ENCODE data around the gene LGALS1. TPM values are rescaled to one million over a fixed set of nuclear protein-coding genes. Genes with fewer than 3 reads are reported as not detected.
A peak's percentile ranks its signal among the peaks of the same experiment; 100 is the strongest.

LGALS1 gene
- polyA plus RNA-seq, 1 of the 3 experiments (the other 2 are of a cell fraction): 12,045 TPM

DNA sequence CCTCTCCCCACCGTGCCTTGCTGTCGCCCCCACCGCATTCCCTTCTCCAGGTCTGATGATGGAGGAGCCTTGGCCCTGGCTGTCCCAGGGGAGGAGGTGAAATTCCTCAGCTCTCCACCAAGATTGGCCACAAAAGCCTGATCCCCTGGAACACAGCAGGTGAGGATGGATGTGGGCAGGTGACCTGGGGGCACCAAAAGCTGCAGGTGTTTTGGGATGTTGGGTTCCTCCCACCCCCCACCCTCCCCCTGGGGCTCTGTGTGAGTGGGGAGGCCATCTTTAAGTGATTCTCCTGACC, 22.1 kb downstream of the LGALS1 start:
- Histone ChIP-seq H3K4me1 (ENCODE audit: control insufficient read depth in 1 of 2, insufficient read depth in 2 of 2, low read depth in 1 of 2, low read length in 1 of 2) (peaks cover 6 to 11% of the 10 kb centered on the region in 2 experiments; a peak in 2 of 4 replicates), H3K4me2 (peak overlapping the region; percentile 89), H3K4me3 (ENCODE audit: low read depth in 2 of 2, low read length in 1 of 2) (peak overlapping the region; percentile 57 to 82), H3K79me2 (ENCODE audit: insufficient read depth) (peaks cover 17% of the 10 kb centered on the region), H3K9me2 (no peaks in the 10 kb centered on the region), H2AFZ (ENCODE audit: low read depth) (peak overlapping the region; percentile 86), H3K9ac (peak overlapping the region; percentile 84), H3K9me3 (no peaks in the 10 kb centered on the region), H3K36me3 (replicated peaks in 1 of 2; ENCODE audit: control insufficient read depth in 1 of 2, insufficient read depth in 2 of 2, low read length in 1 of 2) (peaks cover 6 to 12% of the 10 kb centered on the region in 2 experiments), H4K20me1 (ENCODE audit: insufficient read depth) (no peaks in the 10 kb centered on the region), H3K27ac (ENCODE audit: low read depth in 2 of 2, low read length in 1 of 2) (peak overlapping the region; percentile 57 to 80), H3F3A (replicated peaks; ENCODE audit: insufficient read depth) (peaks cover 21% of the 10 kb centered on the region), H3K27me3 (ENCODE audit: insufficient read depth) (no peaks in the 10 kb centered on the region)
- TF ChIP-seq SIN3A (IDR thresholded peaks at IDR 0.05; ENCODE audit: borderline replicate concordance, low read depth, low read length) (0 out of 2 replicates have a peak, but pooled peaks have one; percentile 12), NFIC (IDR thresholded peaks at IDR 0.05; ENCODE audit: borderline replicate concordance) (no peak)
- TF ChIP-seq, protein P1, sequence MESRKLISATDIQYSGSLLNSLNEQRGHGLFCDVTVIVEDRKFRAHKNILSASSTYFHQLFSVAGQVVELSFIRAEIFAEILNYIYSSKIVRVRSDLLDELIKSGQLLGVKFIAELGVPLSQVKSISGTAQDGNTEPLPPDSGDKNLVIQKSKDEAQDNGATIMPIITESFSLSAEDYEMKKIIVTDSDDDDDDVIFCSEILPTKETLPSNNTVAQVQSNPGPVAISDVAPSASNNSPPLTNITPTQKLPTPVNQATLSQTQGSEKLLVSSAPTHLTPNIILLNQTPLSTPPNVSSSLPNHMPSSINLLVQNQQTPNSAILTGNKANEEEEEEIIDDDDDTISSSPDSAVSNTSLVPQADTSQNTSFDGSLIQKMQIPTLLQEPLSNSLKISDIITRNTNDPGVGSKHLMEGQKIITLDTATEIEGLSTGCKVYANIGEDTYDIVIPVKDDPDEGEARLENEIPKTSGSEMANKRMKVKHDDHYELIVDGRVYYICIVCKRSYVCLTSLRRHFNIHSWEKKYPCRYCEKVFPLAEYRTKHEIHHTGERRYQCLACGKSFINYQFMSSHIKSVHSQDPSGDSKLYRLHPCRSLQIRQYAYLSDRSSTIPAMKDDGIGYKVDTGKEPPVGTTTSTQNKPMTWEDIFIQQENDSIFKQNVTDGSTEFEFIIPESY (IDR thresholded peaks at IDR 0.05; ENCODE audit: borderline replicate concordance, low read depth): no peak
- CTCF ChIA-PET: interaction anchor here (0.7 to 6.2 kb wide), 21 partner anchors 13 to 155 kb away, joined by 3 to 65 read pairs (median 4); partner anchors contain the start of genes NOL12 and PDXP
- no peak for DNase-seq
- POLR2A ChIA-PET: interaction anchor here (0.6 to 0.8 kb wide), 2 partner anchors 11 to 146 kb away, joined by 3 to 4 read pairs; partner anchors contain the start of gene NOL12
- no CpG with 5 or more reads among the region's 3 CpGs for WGBS (ENCODE audit: low lambda C conversion rate)

DNA sequence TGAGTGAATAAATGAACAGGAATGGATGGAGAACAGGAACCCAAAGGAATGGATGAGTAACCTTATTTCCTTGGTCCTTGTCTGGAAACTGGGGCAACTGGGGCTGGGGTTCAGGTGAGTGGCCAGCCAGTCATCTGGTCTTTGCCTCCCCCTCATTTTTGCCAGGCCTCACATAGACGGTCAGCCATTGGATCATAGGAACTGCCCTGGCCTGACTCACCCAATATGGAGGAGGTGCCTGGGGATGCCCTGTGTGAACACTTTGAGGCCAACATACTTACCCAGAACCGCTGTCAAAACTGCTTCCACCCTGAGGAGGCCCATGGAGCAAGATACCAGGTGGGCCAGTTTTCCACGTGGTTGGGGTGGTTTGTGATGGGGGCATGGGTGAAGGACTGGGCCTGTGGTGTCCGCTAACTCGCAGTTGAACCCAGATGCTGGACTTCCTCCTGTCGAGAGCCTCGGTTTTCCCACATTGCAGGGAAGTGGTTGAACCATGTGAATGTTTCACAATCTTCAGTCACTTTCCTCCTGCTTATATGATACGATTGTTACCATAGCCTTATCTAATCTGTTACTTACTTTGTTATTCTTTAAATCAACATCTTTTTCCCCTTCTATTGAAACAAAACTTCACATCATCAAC, 25.8 kb downstream of the LGALS1 start:
- Histone ChIP-seq H3K36me3 (replicated peaks in 1 of 2; ENCODE audit: control insufficient read depth in 1 of 2, insufficient read depth in 2 of 2, low read length in 1 of 2) (peaks cover 0 to 9% of the 10 kb centered on the region in 2 experiments), H3K27me3 (ENCODE audit: insufficient read depth) (no peaks in the 10 kb centered on the region), H3F3A (replicated peaks; ENCODE audit: insufficient read depth) (peaks cover 8% of the 10 kb centered on the region), H3K9me3 (no peaks in the 10 kb centered on the region), H2AFZ (ENCODE audit: low read depth) (no peak overlapping the region), H4K20me1 (ENCODE audit: insufficient read depth) (no peaks in the 10 kb centered on the region), H3K4me3 (ENCODE audit: low read depth in 2 of 2, low read length in 1 of 2) (no peak overlapping the region), H3K9ac (no peak overlapping the region), H3K4me1 (ENCODE audit: control insufficient read depth in 1 of 2, insufficient read depth in 2 of 2, low read depth in 1 of 2, low read length in 1 of 2) (peaks cover 2 to 5% of the 10 kb centered on the region in 2 experiments; a peak in 2 of 4 replicates), H3K79me2 (ENCODE audit: insufficient read depth) (peaks cover 17% of the 10 kb centered on the region), H3K27ac (ENCODE audit: low read depth in 2 of 2, low read length in 1 of 2) (no peak overlapping the region), H3K4me2 (no peak overlapping the region), H3K9me2 (no peaks in the 10 kb centered on the region)
- TF ChIP-seq POLR2AphosphoS5 (IDR thresholded peaks at IDR 0.05; ENCODE audit: low read depth, low read length) (no peak), EP300 (IDR thresholded peaks at IDR 0.05; ENCODE audit: borderline replicate concordance in 1 of 2, low read depth in 1 of 2, low read length in 1 of 2) (no peak), TEAD4 (IDR thresholded peaks at IDR 0.05; ENCODE audit: borderline replicate concordance, insufficient read depth) (no peak), FOSL2 (IDR thresholded peaks at IDR 0.05; ENCODE audit: borderline replicate concordance, low read depth) (no peak)
- TF ChIP-seq, protein P2, sequence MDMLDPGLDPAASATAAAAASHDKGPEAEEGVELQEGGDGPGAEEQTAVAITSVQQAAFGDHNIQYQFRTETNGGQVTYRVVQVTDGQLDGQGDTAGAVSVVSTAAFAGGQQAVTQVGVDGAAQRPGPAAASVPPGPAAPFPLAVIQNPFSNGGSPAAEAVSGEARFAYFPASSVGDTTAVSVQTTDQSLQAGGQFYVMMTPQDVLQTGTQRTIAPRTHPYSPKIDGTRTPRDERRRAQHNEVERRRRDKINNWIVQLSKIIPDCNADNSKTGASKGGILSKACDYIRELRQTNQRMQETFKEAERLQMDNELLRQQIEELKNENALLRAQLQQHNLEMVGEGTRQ (IDR thresholded peaks at IDR 0.05; ENCODE audit: borderline replicate concordance, low read depth, low read length): no peak
- DNase-seq: no peak
- 94% methylated on average over 7 of the region's 8 CpGs for WGBS (ENCODE audit: low lambda C conversion rate)
- POLR2A ChIA-PET: no interaction called here
- CTCF ChIA-PET: no interaction called here
